ENCODE data around the gene ABCC9. TPM values are rescaled to one million over a fixed set of nuclear protein-coding genes. Genes with fewer than 3 reads are reported as not detected.

The ABCC9 gene
- total RNA-seq, 1 experiment from 2014 or later, result not detected

DNA sequence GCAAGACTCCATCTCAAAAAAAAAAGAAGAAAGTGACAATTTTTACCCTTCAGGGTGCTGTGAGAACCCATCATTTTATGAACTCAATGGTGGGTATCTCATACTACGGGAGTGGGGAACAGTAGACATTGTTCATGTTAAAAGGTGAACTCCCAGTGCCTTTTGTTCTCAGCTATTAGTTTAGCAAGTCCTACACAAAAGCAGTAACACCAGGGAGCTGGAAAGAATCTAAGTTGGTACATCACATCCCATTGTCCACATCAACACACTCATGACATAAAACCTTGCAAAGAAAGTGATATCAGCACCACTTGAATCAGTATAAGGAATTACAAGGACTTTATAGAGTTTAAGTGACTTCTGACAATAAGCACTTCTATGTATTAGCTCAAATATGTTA lies 47.4 kb upstream of the ABCC9 start:
- no peak overlapping the region for H2BK15ac ChIP-seq (ENCODE audit: low read depth, low read length)
- no peaks in the 10 kb centered on the region for H3K36me3 Mint-ChIP-seq (ENCODE audit: insufficient read depth in 1 of 3, low read depth in 3 of 3)
- no peaks in the 10 kb centered on the region for H3K27me3 ChIP-seq (ENCODE audit: insufficient read depth, low read length)
- no peak overlapping the region for H3K27ac Mint-ChIP-seq
- H2AK5ac ChIP-seq (ENCODE audit: insufficient read length, low read length), result no peak overlapping the region
- no peaks in the 10 kb centered on the region for H3K79me1 ChIP-seq (ENCODE audit: insufficient read depth, low read depth, low read length, poor library complexity, severe bottlenecking)
- no peak overlapping the region for H3K4me2 ChIP-seq (ENCODE audit: insufficient read depth, insufficient read length, low read length)
- H3K9ac ChIP-seq (ENCODE audit: extremely low read depth, insufficient read length, low read length), result no peak overlapping the region
- no peaks in the 10 kb centered on the region for H3K79me2 ChIP-seq (ENCODE audit: insufficient read depth, low read length)
- H3K4me1 Mint-ChIP-seq, result peaks cover 20 to 24% of the 10 kb centered on the region in 2 experiments
- H3K4me1 ChIP-seq (ENCODE audit: insufficient read depth, low read length), result peaks cover 6% of the 10 kb centered on the region
- H3K23me2 ChIP-seq (ENCODE audit: insufficient read length, low read depth, low read length, poor library complexity, severe bottlenecking), result no peaks in the 10 kb centered on the region
- H2BK12ac ChIP-seq (ENCODE audit: insufficient read length, low read depth, low read length), result no peak overlapping the region
- H2BK5ac ChIP-seq (ENCODE audit: insufficient read length, low read length), result no peak overlapping the region
- no peak overlapping the region for H3K4me3 Mint-ChIP-seq
- H4K20me1 ChIP-seq (ENCODE audit: control insufficient read depth, insufficient read depth, insufficient read length), result no peaks in the 10 kb centered on the region
- no peaks in the 10 kb centered on the region for H3K9me3 ChIP-seq (ENCODE audit: control insufficient read depth, low read depth, low read length)
- H3K14ac ChIP-seq (ENCODE audit: insufficient read depth, low read length), result no peak overlapping the region
- no peak overlapping the region for H3T11ph ChIP-seq (ENCODE audit: low read length)
- TF ChIP-seq, protein P1, sequence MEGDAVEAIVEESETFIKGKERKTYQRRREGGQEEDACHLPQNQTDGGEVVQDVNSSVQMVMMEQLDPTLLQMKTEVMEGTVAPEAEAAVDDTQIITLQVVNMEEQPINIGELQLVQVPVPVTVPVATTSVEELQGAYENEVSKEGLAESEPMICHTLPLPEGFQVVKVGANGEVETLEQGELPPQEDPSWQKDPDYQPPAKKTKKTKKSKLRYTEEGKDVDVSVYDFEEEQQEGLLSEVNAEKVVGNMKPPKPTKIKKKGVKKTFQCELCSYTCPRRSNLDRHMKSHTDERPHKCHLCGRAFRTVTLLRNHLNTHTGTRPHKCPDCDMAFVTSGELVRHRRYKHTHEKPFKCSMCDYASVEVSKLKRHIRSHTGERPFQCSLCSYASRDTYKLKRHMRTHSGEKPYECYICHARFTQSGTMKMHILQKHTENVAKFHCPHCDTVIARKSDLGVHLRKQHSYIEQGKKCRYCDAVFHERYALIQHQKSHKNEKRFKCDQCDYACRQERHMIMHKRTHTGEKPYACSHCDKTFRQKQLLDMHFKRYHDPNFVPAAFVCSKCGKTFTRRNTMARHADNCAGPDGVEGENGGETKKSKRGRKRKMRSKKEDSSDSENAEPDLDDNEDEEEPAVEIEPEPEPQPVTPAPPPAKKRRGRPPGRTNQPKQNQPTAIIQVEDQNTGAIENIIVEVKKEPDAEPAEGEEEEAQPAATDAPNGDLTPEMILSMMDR (conservative IDR thresholded peaks at IDR 0.05), result no peak
- no peak overlapping the region for H3K23ac ChIP-seq (ENCODE audit: insufficient read length, low read depth, low read length)
- DNase-seq, result no peak
- H2AFZ ChIP-seq (ENCODE audit: low read length), result no peak overlapping the region
- H2BK20ac ChIP-seq (ENCODE audit: low read depth, low read length, poor library complexity, severe bottlenecking), result no peak overlapping the region
- no peak overlapping the region for H3K18ac ChIP-seq (ENCODE audit: insufficient read length, low read depth, low read length)
- no peak overlapping the region for H3K56ac ChIP-seq (ENCODE audit: insufficient read length, low read depth, low read length)
- no peak overlapping the region for H4K5ac ChIP-seq (ENCODE audit: insufficient read length, low read depth, low read length)
- no peak overlapping the region for H4K8ac ChIP-seq (replicated peaks; ENCODE audit: insufficient read length, low read depth, low read length)
- H3K4ac ChIP-seq (ENCODE audit: low read depth, low read length), result no peak overlapping the region
- H3K9me3 Mint-ChIP-seq, result no peaks in the 10 kb centered on the region
- no CpG with 5 or more reads among the region's 1 CpG for WGBS (ENCODE audit: extremely low coverage, insufficient read length, low lambda C conversion rate)
- no peak overlapping the region for H2BK120ac ChIP-seq (ENCODE audit: low read depth, low read length, poor library complexity, severe bottlenecking)
- no peak overlapping the region for H3K27ac ChIP-seq (ENCODE audit: insufficient read length, low read depth, low read length)
- no peak overlapping the region for H4K91ac ChIP-seq (ENCODE audit: insufficient read length, low read depth, low read length)
- H3K27me3 Mint-ChIP-seq (ENCODE audit: low read depth), result no peaks in the 10 kb centered on the region

Measured in H9 (cell line).